ENCODE measurements around the gene GPHN. TPM values are rescaled to one million over a fixed set of nuclear protein-coding genes. Genes with fewer than 3 reads are reported as not detected.

Gene GPHN
- polyA plus RNA-seq, 1 donor (not counting 4 experiments of a cell fraction or from before 2014, with no cell fraction given) = 17.6 TPM

GRCh38 chr14:66495218-66496098 lies 12.5 kb upstream of the GPHN start:
- Histone ChIP-seq H3K27me3 (ENCODE audit: control insufficient read depth, extremely low read depth, insufficient read depth, low read length) (no peaks in the 10 kb centered on the region), H4K20me1 (ENCODE audit: control insufficient read depth, extremely low read depth, insufficient read depth, low read length) (no peaks in the 10 kb centered on the region), H3K27ac (ENCODE audit: control insufficient read depth, insufficient read depth, low read length) (no peak overlapping the region), H3K79me2 (ENCODE audit: control insufficient read depth, insufficient read depth, low read length) (no peaks in the 10 kb centered on the region), H3K36me3 (ENCODE audit: control insufficient read depth in 2 of 2, extremely low read depth in 1 of 2, insufficient read depth in 2 of 2, low read length in 2 of 2) (no peaks in the 10 kb centered on the region), H3K9me1 (ENCODE audit: control insufficient read depth, extremely low read depth, insufficient read depth, low read length) (no peaks in the 10 kb centered on the region), H3K9me3 (ENCODE audit: control insufficient read depth, low read depth, low read length) (no peaks in the 10 kb centered on the region), H3K4me1 (ENCODE audit: control insufficient read depth, extremely low read depth, insufficient read depth, low read length) (peaks cover 11% of the 10 kb centered on the region), H2AFZ (ENCODE audit: control insufficient read depth, low read length) (peak overlapping the region; percentile 78), H3K4me3 (ENCODE audit: control insufficient read depth in 2 of 3, extremely low read depth in 1 of 3, insufficient read depth in 2 of 3, low read depth in 1 of 3, low read length in 3 of 3) (peak overlapping the region in 2 of 3 experiments; percentile 39 to 50), H3K4me2 (ENCODE audit: control insufficient read depth, extremely low read depth, insufficient read depth, low read depth, low read length) (peak overlapping the region; percentile 69), H3K9ac (ENCODE audit: control insufficient read depth, extremely low read depth, insufficient read depth, low read length) (peak overlapping the region; percentile 18)
- FAIRE-seq (peak; percentile 86), DNase-seq (ENCODE audit: low read depth, low spot score) (no peak)
- dilution Hi-C loops (cut with MboI; ENCODE audit: extremely low pct_ligation_motif_present, low sequenced_read_pairs) = no loop called here
- TF ChIP-seq EZH2 (IDR thresholded peaks at IDR 0.05; ENCODE audit: low read length) (no peak), CTCF (optimal IDR thresholded peaks at IDR 0.05 in 1 of 3, IDR thresholded peaks at IDR 0.05 in 1 of 3, conservative IDR thresholded peaks at IDR 0.05 in 1 of 3; ENCODE audit: extremely low read depth in 1 of 3, insufficient read depth in 2 of 3, low read length in 3 of 3) (peak; percentile 57 to 76 (median 68))

GRCh38 chr14:66496188-66496807 lies 11.6 kb upstream of the GPHN start:
- H3K9me3 ChIP-seq (ENCODE audit: control insufficient read depth, low read depth, low read length) = no peaks in the 10 kb centered on the region
- H3K4me2 ChIP-seq (ENCODE audit: control insufficient read depth, extremely low read depth, insufficient read depth, low read depth, low read length) = peak overlapping the region; percentile 69
- no peaks in the 10 kb centered on the region for H3K9me1 ChIP-seq (ENCODE audit: control insufficient read depth, extremely low read depth, insufficient read depth, low read length)
- no peaks in the 10 kb centered on the region for H4K20me1 ChIP-seq (ENCODE audit: control insufficient read depth, extremely low read depth, insufficient read depth, low read length)
- peak overlapping the region; percentile 78 for H2AFZ ChIP-seq (ENCODE audit: control insufficient read depth, low read length)
- H3K4me3 ChIP-seq (ENCODE audit: control insufficient read depth in 2 of 3, extremely low read depth in 1 of 3, insufficient read depth in 2 of 3, low read depth in 1 of 3, low read length in 3 of 3) = peak overlapping the region in 2 of 3 experiments; percentile 39 to 50
- peak overlapping the region; percentile 18 for H3K9ac ChIP-seq (ENCODE audit: control insufficient read depth, extremely low read depth, insufficient read depth, low read length)
- no peaks in the 10 kb centered on the region for H3K27me3 ChIP-seq (ENCODE audit: control insufficient read depth, extremely low read depth, insufficient read depth, low read length)
- no peaks in the 10 kb centered on the region for H3K79me2 ChIP-seq (ENCODE audit: control insufficient read depth, insufficient read depth, low read length)
- dilution Hi-C loops (cut with MboI; ENCODE audit: extremely low pct_ligation_motif_present, low sequenced_read_pairs) = no loop called here
- FAIRE-seq = peak; percentile 20
- TF ChIP-seq EZH2 (IDR thresholded peaks at IDR 0.05; ENCODE audit: low read length) (no peak), CTCF (optimal IDR thresholded peaks at IDR 0.05 in 1 of 3, IDR thresholded peaks at IDR 0.05 in 1 of 3, conservative IDR thresholded peaks at IDR 0.05 in 1 of 3; ENCODE audit: extremely low read depth in 1 of 3, insufficient read depth in 2 of 3, low read length in 3 of 3) (no peak)
- no peak for DNase-seq (ENCODE audit: low read depth, low spot score)
- H3K4me1 ChIP-seq (ENCODE audit: control insufficient read depth, extremely low read depth, insufficient read depth, low read length) = peaks cover 11% of the 10 kb centered on the region
- no peaks in the 10 kb centered on the region for H3K36me3 ChIP-seq (ENCODE audit: control insufficient read depth in 2 of 2, extremely low read depth in 1 of 2, insufficient read depth in 2 of 2, low read length in 2 of 2)
- no peak overlapping the region for H3K27ac ChIP-seq (ENCODE audit: control insufficient read depth, insufficient read depth, low read length)
